ENCODE results near the gene TXNRD2. TPM values are rescaled to one million over a fixed set of nuclear protein-coding genes. Genes with fewer than 3 reads are reported as not detected.

TXNRD2 gene
- total RNA-seq, 4 donors from 2014 or later = 19.5 to 34.5 (median 25.6) TPM

GRCh38 chr22:19826619-19826950 lies 115.0 kb downstream of the TXNRD2 start:
- no peak overlapping the region for H3K27ac ChIP-seq
- no peaks in the 10 kb centered on the region for H3K27me3 ChIP-seq
- H3K4me3 ChIP-seq (replicated peaks in 1 of 3) = no peak overlapping the region
- TF ChIP-seq CTCF (IDR thresholded peaks at IDR 0.05) (no peak), POLR2A (IDR thresholded peaks at IDR 0.05) (no peak)
- peaks cover 0 to 13% of the 10 kb centered on the region in 2 donors for H3K4me1 ChIP-seq
- no peaks in the 10 kb centered on the region for H3K36me3 ChIP-seq
- WGBS, 2 donors = 39 to 66% methylated on average over 2 of the region's 2 CpGs
- no peak for DNase-seq
- intact Hi-C loops (cut with DNase I) = no loop called here
- no peaks in the 10 kb centered on the region for H3K9me3 ChIP-seq

- no peak overlapping the region for H3K4me3 ChIP-seq (replicated peaks in 1 of 3)
- no peaks in the 10 kb centered on the region for H3K27me3 ChIP-seq
- no peaks in the 10 kb centered on the region for H3K9me3 ChIP-seq
- H3K27ac ChIP-seq = no peak overlapping the region
- WGBS, 2 donors = 72 to 74% methylated on average over 7 of the region's 7 CpGs
- intact Hi-C loops (cut with DNase I) = no loop called here
- no peaks in the 10 kb centered on the region for H3K36me3 ChIP-seq
- peaks cover 0 to 13% of the 10 kb centered on the region in 2 donors for H3K4me1 ChIP-seq
- peak; percentile 38 to 48 for DNase-seq
- TF ChIP-seq CTCF (IDR thresholded peaks at IDR 0.05) (no peak), POLR2A (IDR thresholded peaks at IDR 0.05) (no peak)
These were observed 115.6 kb downstream of the TXNRD2 start for GRCh38 chr22:19825904-19826618.

Small RNA genes within 50 kb of the gene (microRNA-seq; reads per million reads assigned to microRNA genes)
- not detected for gene MIR4761

Other genes with a start within 250 kb of the TXNRD2 start
- 100 to 1,000 TPM in 1 of 4 donors, 10 to 100 TPM in 3; 14.0 to 124 (median 27.3) TPM for gene SEPTIN5, start 227.3 kb downstream of the TXNRD2 start, total RNA-seq
- 1 to 10 TPM; 1.5 to 6.6 (median 3.1) TPM for gene GP1BB, start 218.3 kb downstream of the TXNRD2 start, total RNA-seq
- 10 to 100 TPM in 2 of 4 donors, 1 to 10 TPM in 2; 7.6 to 34.3 (median 18.5) TPM for gene TBX1, start 181.0 kb downstream of the TXNRD2 start, total RNA-seq
- 1 to 10 TPM; 1.8 to 5.1 (median 4.5) TPM for gene GNB1L, start 86.9 kb downstream of the TXNRD2 start, total RNA-seq
- gene RTL10, start 86.9 kb downstream of the TXNRD2 start, total RNA-seq = 10 to 100 TPM; 18.1 to 26.4 (median 23.7) TPM
- gene COMT, start within 50 bp of the TXNRD2 start, total RNA-seq = 100 to 1,000 TPM in 3 of 4 donors, 10 to 100 TPM in 1; 92.6 to 216 (median 138) TPM
- gene ARVCF, start 75.0 kb upstream of the TXNRD2 start, total RNA-seq = 100 to 1,000 TPM in 3 of 4 donors, 10 to 100 TPM in 1; 34.5 to 123 (median 111) TPM
- 10 to 100 TPM; 50.3 to 82.7 (median 65.2) TPM for gene TANGO2, start 79.3 kb upstream of the TXNRD2 start, total RNA-seq
- 10 to 100 TPM; 28.9 to 48.8 (median 31.5) TPM for gene DGCR8, start 138.4 kb upstream of the TXNRD2 start, total RNA-seq
- 100 to 1,000 TPM; 125 to 232 (median 173) TPM for gene RANBP1, start 174.3 kb upstream of the TXNRD2 start, total RNA-seq
- gene TRMT2A, start 175.4 kb upstream of the TXNRD2 start, total RNA-seq = 10 to 100 TPM; 36.9 to 65.5 (median 53.3) TPM
- 10 to 100 TPM; 13.4 to 22.4 (median 18.9) TPM for gene ZDHHC8, start 190.0 kb upstream of the TXNRD2 start, total RNA-seq
- gene CCDC188, start 209.2 kb upstream of the TXNRD2 start, total RNA-seq = 1 to 10 TPM in 1 of 4 donors, under 1 TPM in 1, not detected in 2; 0.39 to 2.1 TPM

All from thyroid gland (tissue), 4 donors.